Ovary (tissue), 9 donors: ENCODE results near the gene ATPAF1. TPM values are rescaled to one million over a fixed set of nuclear protein-coding genes. Genes with fewer than 3 reads are reported as not detected.
"Not testable (repeated sequence)": the region's sequence is repeated elsewhere in the genome, so short reads cannot be mapped to it uniquely, and the experiment has no call there.

Experiments used
- DNase-seq, 5 donors: peaks; one replicate each; pipeline ENCODE4 v3.0.0-alpha.2; 2019 to 2020
- H3K27ac ChIP-seq, 2 donors: fragments of 200-600 bp; one replicate each; pipeline versions ENCODE4 v1.5.1 to v1.8.0; 2019 to 2022
- H3K27me3 ChIP-seq: fragments of 200-600 bp; one replicate; pipeline ENCODE4 v1.8.0; 2022
- H3K36me3 ChIP-seq: fragments of 200-600 bp; sonication (generic); one replicate; pipeline ENCODE4 v1.5.1; 2019
- H3K4me1 ChIP-seq: one replicate; pipeline ENCODE4 v1.8.1; 2013; ENCODE audit warnings: mild to moderate bottlenecking, moderate library complexity; ENCODE audit not compliant: insufficient read depth
- H3K4me3 ChIP-seq: fragments of 200-600 bp; sonication (generic); one replicate; pipeline ENCODE4 v1.5.1; 2017
- H3K9me3 ChIP-seq, 2 donors: fragments of 200-600 bp in 1 of 2; sonication (generic) in 1 of 2; one replicate each; pipeline versions ENCODE4 v1.5.1 to v1.8.1; 2013 to 2019; ENCODE audit warnings: mild to moderate bottlenecking in 1 of 2, moderate library complexity in 1 of 2
- CTCF ChIP-seq, 3 donors: fragments of 450-650 bp in 2 of 3; fragments of 200-600 bp in 1 of 3; IDR thresholded peaks; one replicate each; pipeline versions ENCODE4 v1.5.1 to v1.8.0; 2016 to 2022; ENCODE audit warnings: antibody characterized with exemption in 3 of 3, mild to moderate bottlenecking in 1 of 3
- EP300 ChIP-seq: sonication (generic); formaldehyde crosslinking; IDR thresholded peaks from one replicate; pipeline ENCODE4 v1.6.1; 2017; ENCODE audit warnings: antibody characterized with exemption
- POLR2A ChIP-seq: fragments of 450-650 bp; IDR thresholded peaks from one replicate; pipeline ENCODE4 v1.6.1; 2017; ENCODE audit warnings: antibody characterized with exemption, mild to moderate bottlenecking, moderate library complexity
- WGBS, 3 donors: extraction: QIAGEN DNeasy Blood & Tissue Kit in 1 of 3; methylation state at CpG; one replicate each; pipeline versions ENCODE4 v1.1.5 to v1.1.7; 2013 to 2017; 5-methylcytosine and 5-hydroxymethylcytosine counted together
- intact Hi-C, 4 donors: fragments of 100-400 bp; cut with DNase I; formaldehyde crosslinking; loops; one replicate each; pipeline versions ENCODE4 v1.11.0 to v1.15.1; 2022 to 2023
- polyA plus RNA-seq, 2 donors: library from polyadenylated mRNA; stranded (reverse); fragments of 200-250 nt in 1 of 2; fragments of 350-450 nt in 1 of 2; fragmentation: Illumina TruSeq in 1 of 2; extraction: RNeasy Lipid Tissue Mini Kit (QIAGEN cat#74804) in 1 of 2; gene quantifications; one replicate each; pipeline ENCODE4 v1.2.3, GENCODE V29; 2013 to 2014
- total RNA-seq, 7 donors: library from RNA; depleted of rRNA in 2 of 7; stranded (reverse); fragments of >200 nt in 2 of 7; fragmentation: NEBNext Ultra II Directional in 3 of 7; extraction: Animal tissue kit (Norgen Biotek cat#: 25700) in 3 of 7; gene quantifications; one replicate each; pipeline versions ENCODE4 v1.1.0 to v1.2.4, GENCODE V29; 2016 to 2023
- donor health status: DM: no; HTN: no; CAD: no; lungs with moderate emphysema.
- donor health status: DM: no; HTN: no; CAD: no.
- donor health status: Bipolar disorder and iron deficiency.
- donor health status: DM: yes; HTN: yes; CAD: no.
- donor health status: DM: no; HTN: no; CAD: no.
- donor health status: DM: yes; HTN: yes; CAD: no.

ATPAF1 gene
- total and polyA plus RNA-seq, 9 donors, result 21.9 to 88.0 (median 29.3) TPM

GRCh38 chr1:46653405-46653958, 14.7 kb downstream of the ATPAF1 start:
- Histone ChIP-seq H3K27me3 (no peaks in the 10 kb centered on the region), H3K4me1 (no peaks in the 10 kb centered on the region), H3K27ac (no peak overlapping the region), H3K4me3 (no peak overlapping the region), H3K36me3 (no peaks in the 10 kb centered on the region), H3K9me3 (peaks cover 0 to 9% of the 10 kb centered on the region in 2 donors)
- TF ChIP-seq POLR2A (no peak), EP300 (no peak), CTCF (IDR thresholded peaks at IDR 0.05) (no peak)
- DNase-seq, result no peak
- 64 to 78% (median 68%) methylated on average over 2 of the region's 2 CpGs for WGBS, 3 donors
- intact Hi-C loops, result no loop called here

GRCh38 chr1:46652321-46653100, 15.7 kb downstream of the ATPAF1 start:
- Histone ChIP-seq H3K4me3 (no peak overlapping the region), H3K4me1 (no peaks in the 10 kb centered on the region), H3K27me3 (no peaks in the 10 kb centered on the region), H3K36me3 (no peaks in the 10 kb centered on the region), H3K9me3 (peaks cover 0 to 9% of the 10 kb centered on the region in 2 donors), H3K27ac (no peak overlapping the region)
- DNase-seq, result no peak
- intact Hi-C loops, result no loop called here
- 61 to 74% (median 74%) methylated on average over 6 of the region's 6 CpGs for WGBS, 3 donors
- no peak for TF ChIP-seq POLR2A
- TF ChIP-seq CTCF (IDR thresholded peaks at IDR 0.05), result no peak
- TF ChIP-seq EP300, result no peak

GRCh38 chr1:46651152-46651551, 17.0 kb downstream of the ATPAF1 start:
- H3K27me3 ChIP-seq, H3K4me1 ChIP-seq, DNase-seq, H3K27ac ChIP-seq, H3K9me3 ChIP-seq, H3K36me3 ChIP-seq, H3K4me3 ChIP-seq, intact Hi-C loops: not testable (repeated sequence)
- WGBS, 3 donors, result 93 to 99% (median 95%) methylated on average over 3 of the region's 3 CpGs

- 97 to 99% (median 98%) methylated on average over 3 of the region's 3 CpGs for WGBS, 3 donors
- Histone ChIP-seq H3K27me3 (no peaks in the 10 kb centered on the region), H3K4me1 (no peaks in the 10 kb centered on the region), H3K9me3 (peaks cover 0 to 9% of the 10 kb centered on the region in 2 donors), H3K27ac (no peak overlapping the region), H3K36me3 (no peaks in the 10 kb centered on the region), H3K4me3 (no peak overlapping the region)
- intact Hi-C loops, result no loop called here
- no peak for DNase-seq
- TF ChIP-seq CTCF (IDR thresholded peaks at IDR 0.05), result no peak
- no peak for TF ChIP-seq EP300
- TF ChIP-seq POLR2A, result no peak
Measured at GRCh38 chr1:46650491-46650890, 17.7 kb downstream of the ATPAF1 start.

GRCh38 chr1:46649764-46650163, 18.4 kb downstream of the ATPAF1 start:
- H3K27ac ChIP-seq, result no peak overlapping the region
- intact Hi-C loops, result no loop called here
- peaks cover 0 to 9% of the 10 kb centered on the region in 2 donors for H3K9me3 ChIP-seq
- WGBS, 3 donors, result 99 to 100% (median 100%) methylated on average over 2 of the region's 2 CpGs
- no peaks in the 10 kb centered on the region for H3K27me3 ChIP-seq
- no peaks in the 10 kb centered on the region for H3K36me3 ChIP-seq
- no peak for DNase-seq
- TF ChIP-seq CTCF (IDR thresholded peaks at IDR 0.05) (no peak), EP300 (no peak), POLR2A (no peak)
- H3K4me1 ChIP-seq, result no peaks in the 10 kb centered on the region
- no peak overlapping the region for H3K4me3 ChIP-seq
